ENCODE data around the gene YTHDF1. TPM values are rescaled to one million over a fixed set of nuclear protein-coding genes. Genes with fewer than 3 reads are reported as not detected.

The YTHDF1 gene
- total RNA-seq, 4 donors from 2014 or later: 20.9 to 24.3 (median 21.8) TPM

- TF ChIP-seq, protein P1, sequence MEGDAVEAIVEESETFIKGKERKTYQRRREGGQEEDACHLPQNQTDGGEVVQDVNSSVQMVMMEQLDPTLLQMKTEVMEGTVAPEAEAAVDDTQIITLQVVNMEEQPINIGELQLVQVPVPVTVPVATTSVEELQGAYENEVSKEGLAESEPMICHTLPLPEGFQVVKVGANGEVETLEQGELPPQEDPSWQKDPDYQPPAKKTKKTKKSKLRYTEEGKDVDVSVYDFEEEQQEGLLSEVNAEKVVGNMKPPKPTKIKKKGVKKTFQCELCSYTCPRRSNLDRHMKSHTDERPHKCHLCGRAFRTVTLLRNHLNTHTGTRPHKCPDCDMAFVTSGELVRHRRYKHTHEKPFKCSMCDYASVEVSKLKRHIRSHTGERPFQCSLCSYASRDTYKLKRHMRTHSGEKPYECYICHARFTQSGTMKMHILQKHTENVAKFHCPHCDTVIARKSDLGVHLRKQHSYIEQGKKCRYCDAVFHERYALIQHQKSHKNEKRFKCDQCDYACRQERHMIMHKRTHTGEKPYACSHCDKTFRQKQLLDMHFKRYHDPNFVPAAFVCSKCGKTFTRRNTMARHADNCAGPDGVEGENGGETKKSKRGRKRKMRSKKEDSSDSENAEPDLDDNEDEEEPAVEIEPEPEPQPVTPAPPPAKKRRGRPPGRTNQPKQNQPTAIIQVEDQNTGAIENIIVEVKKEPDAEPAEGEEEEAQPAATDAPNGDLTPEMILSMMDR (IDR thresholded peaks at IDR 0.05; ENCODE audit: low read depth): no peak
Observed at GRCh38 chr20:63198606-63199005, 17.3 kb downstream of the YTHDF1 start.

GRCh38 chr20:63196768-63197470, 19.0 kb downstream of the YTHDF1 start:
- TF ChIP-seq, protein P1 (IDR thresholded peaks at IDR 0.05; ENCODE audit: low read depth): no peak

- TF ChIP-seq, protein P1 (IDR thresholded peaks at IDR 0.05; ENCODE audit: low read depth): no peak
Observed at GRCh38 chr20:63194797-63195173, 21.1 kb downstream of the YTHDF1 start.

DNA sequence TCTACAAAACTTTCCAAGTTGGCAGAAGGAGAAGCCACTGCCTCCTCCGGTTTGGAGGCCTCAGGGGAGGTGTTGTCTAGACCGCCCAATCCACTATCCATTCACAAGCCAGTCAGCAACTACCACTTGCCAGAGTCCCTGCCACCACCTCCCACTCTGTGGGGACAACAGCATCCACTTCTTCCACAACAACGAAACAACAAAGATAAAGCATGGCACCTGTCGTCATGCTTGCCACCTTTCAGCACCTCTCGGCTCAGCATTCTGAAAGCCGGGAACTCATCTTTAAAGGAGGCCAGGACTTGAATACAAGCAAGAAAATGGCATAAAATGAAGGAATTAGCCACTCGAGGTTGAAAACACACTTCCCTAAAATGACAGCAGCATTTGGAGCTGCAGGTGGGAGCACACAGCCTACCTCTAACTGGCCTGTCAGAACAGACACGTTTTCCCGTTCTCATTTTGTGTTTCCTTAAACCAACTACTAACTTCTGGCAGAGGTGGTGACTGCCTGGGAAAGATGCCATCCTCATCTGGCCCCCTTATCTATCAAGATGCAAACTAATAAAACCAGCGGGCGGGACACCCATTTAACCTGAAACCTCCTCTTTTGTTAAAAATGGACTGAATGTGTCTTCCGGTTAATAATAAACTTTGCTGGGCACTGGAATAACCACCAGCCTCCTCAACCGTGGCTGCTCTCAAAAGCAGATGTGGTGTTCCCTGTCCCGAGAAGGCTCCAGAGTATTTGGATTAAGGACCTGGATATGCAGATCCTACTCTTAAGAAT, 21.7 kb downstream of the YTHDF1 start:
- TF ChIP-seq, protein P1 (IDR thresholded peaks at IDR 0.05; ENCODE audit: low read depth): no peak

DNA sequence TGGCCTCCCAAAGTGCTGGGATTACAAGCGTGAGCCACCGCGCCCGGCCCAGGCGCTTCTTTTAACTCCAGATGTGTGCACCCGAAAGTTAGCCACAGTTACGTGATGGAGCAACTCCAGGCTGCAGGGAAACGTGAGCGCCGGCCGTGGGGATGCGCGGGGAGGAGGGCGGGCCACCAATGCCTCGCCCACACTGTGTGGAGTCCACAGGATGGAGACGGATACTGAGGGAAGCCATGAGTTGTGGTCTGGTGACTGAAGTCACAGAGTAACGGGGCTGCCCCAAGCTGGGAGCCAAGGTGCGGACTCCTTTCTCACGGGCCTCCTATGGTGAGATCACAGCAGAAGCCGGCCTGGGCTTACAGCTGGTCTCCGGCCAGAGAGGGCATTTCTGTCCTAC, 23.2 kb downstream of the YTHDF1 start:
- TF ChIP-seq, protein P1 (IDR thresholded peaks at IDR 0.05; ENCODE audit: low read depth): no peak

GRCh38 chr20:63191400-63191799, 24.5 kb downstream of the YTHDF1 start:
- TF ChIP-seq, protein P1 (IDR thresholded peaks at IDR 0.05; ENCODE audit: low read depth): no peak

DNA sequence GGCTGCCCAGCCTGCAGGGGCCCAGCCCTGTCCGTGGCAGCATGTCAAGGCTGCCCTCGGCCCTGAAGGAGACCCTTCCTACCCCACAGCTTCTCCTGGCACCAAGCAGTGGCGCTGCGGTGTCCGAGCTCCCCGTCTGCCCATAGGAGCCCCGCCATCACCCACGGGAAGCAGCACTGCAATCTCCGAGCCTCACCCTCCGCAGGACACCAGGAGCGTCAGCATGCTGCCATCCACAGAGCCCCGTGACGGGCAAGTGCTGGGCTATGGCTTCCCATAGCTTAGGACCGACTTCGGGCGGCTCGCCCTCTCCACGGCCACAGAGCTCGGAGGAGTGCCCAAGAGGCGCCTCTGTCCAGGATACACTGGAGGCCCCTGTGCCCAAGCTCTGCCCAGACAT, 25.1 kb downstream of the YTHDF1 start:
- TF ChIP-seq, protein P1 (IDR thresholded peaks at IDR 0.05; ENCODE audit: low read depth): no peak

Data from subcutaneous adipose tissue (tissue), 4 donors.